Fibroblast of peridontal ligament (primary cell): ENCODE results near the gene MOSMO.
"Not testable (repeated sequence)": the region's sequence is repeated elsewhere in the genome, so short reads cannot be mapped to it uniquely, and the experiment has no call there.

Source experiments
- DNase-seq: peaks from one replicate; pipeline ENCODE4 v3.0.0-alpha.2; 2010; ENCODE audit errors: extremely low read depth

The MOSMO gene

DNA sequence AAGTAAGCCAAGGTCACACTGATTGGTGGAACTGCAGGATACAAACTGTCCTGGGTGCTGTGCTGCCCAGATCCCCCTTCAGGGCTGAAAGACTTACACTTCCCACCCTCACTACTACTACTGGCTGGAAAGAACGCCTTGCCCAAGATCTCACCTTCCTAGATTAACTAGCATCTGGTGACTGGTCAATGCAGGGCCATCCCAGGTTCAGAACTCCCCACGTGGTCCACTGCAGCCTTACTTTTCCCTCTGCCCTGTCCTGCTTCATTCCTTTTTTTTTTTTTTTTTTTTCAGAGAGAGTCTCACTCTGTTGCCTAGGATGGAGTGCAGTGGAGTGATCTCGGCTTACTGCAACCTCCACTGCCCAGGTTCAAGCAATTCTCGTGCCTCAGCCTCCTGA, 4.7 kb upstream of the MOSMO start:
- DNase-seq, result no peak

DNA sequence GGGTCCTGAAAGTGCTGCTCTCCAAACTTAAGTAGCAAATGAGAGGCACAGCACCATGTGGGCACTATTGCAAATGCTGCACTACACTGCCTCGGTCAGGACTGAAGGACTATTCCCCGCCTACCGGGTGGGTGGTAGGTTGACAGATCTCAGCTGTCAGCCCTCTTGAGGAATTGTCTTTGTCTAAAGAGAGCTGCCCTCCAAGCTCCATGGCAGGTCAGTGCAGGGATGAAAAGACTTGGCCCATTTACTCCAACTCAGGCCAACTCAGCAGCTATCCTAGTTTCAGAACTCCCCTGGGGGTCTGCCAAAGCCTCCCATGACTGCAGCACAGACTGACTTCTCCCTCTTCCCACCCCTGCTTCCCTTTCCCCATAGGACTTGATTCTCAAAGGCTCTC, 3.6 kb upstream of the MOSMO start:
- no peak for DNase-seq

GRCh38 chr16:22005746-22006145, 2.2 kb upstream of the MOSMO start:
- no peak for DNase-seq

GRCh38 chr16:22006636-22007035, 1.3 kb upstream of the MOSMO start:
- DNase-seq, result no peak

- DNase-seq, result no peak
Measured at GRCh38 chr16:22007159-22007508, 777 bp upstream of the MOSMO start.

- DNase-seq, result no peak
Measured at GRCh38 chr16:22008215-22009059, 526 bp downstream of the MOSMO start.

DNA sequence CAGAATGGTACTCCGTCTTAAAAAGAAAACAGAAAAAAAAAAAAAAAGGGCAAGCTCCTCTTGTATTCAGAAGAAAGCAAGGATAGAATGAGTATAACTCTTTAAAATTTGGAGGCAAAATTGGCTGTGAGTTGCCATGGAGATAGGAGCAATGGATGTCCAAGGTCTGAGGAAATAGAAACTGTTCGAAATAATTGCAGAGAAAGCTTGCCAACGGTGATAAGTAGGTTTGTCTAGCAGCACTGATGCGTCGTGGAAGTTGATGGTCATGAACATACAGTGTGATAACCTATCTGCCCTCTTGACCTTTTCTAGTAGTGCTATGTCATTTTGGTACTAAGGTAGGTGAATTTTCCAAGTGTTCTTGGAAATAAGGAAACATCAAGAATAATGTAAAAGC, 3.0 kb downstream of the MOSMO start:
- no peak for DNase-seq

DNA sequence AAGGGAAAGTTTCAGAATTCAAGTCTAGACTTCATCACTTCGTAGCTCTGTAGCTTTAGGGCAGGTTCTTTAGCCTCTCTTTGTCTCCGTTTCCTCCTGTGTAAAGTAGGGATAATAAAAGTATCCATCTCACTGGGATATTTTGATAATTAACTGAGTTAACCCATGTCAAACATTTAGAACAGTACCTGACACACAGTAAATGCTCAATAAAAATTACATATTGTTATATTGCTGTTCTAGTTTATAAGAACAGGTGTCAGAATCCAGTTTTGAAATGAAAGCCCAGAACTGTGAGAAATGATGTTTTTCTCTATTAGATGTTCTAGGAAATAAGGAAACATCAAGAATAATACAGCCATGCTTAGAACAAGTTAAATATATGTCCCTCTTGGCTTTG, 4.3 kb downstream of the MOSMO start:
- DNase-seq, result no peak

GRCh38 chr16:22013486-22013885, 5.6 kb downstream of the MOSMO start:
- no peak for DNase-seq

- no peak for DNase-seq
Measured at GRCh38 chr16:22014271-22014873, 6.5 kb downstream of the MOSMO start.

- DNase-seq, result no peak
Measured at GRCh38 chr16:22016927-22017326, 9.0 kb downstream of the MOSMO start.

DNA sequence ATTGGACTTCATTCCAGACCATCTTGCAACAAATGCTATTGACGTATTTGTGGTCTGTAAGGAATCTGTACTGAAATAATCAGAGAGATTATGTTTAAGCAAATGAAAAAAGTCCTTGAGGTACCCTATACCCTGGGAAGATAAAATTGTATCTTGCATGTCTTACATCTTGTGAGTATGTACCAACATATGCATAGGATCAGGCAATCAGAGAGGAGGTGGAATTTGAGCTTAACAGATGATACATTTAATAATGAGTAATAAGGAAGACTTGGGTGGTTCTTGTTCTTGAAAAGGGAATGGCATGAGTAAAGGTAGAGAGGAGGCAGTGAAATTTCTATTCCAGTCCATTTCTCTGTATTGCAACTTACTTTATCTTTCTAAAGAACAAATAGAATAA, 10.6 kb downstream of the MOSMO start:
- peak; percentile 30 for DNase-seq

DNA sequence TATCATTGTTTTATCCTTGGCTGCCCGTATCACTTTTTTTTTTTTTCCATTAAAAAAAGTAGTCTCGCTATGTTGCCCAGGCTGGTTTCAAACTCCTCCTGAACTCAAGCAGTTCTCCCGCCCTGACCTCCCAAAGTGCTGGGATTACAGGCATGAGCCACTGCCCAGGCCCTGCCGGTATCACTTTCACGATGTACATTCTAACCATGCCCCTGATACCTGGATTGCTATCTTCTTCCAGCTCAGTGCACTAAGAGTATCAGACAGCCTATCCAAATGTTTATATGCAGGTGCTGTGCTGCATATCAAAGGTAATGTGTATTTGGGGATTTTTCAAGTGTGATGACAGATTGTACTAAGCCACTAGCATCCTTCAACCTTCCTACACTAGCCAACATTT, 14.2 kb downstream of the MOSMO start:
- no peak for DNase-seq

DNA sequence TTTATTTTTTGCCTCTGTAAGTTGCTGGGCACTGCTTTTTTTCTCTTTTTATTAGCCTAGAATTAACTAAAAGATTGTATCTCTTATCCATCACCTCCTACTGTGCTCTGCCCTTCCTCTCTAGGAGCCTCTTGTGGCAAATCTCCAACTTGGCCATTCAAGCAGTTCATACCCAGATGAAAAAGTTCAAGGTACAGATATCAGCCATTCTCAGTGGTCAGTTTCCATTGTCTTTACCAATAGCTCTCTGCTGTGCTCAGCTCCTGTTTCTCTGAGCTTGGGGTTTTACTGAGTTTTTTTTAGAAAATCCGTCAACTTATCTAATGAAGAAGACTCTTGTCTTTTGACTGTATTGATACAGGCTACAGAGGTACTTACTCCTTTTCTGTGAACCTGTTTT, 15.6 kb downstream of the MOSMO start:
- DNase-seq, result no peak

- DNase-seq, result not testable (repeated sequence)
Measured at GRCh38 chr16:22024785-22025184, 16.9 kb downstream of the MOSMO start.

GRCh38 chr16:22027633-22028032, 19.7 kb downstream of the MOSMO start:
- peak; percentile 73 for DNase-seq

DNA sequence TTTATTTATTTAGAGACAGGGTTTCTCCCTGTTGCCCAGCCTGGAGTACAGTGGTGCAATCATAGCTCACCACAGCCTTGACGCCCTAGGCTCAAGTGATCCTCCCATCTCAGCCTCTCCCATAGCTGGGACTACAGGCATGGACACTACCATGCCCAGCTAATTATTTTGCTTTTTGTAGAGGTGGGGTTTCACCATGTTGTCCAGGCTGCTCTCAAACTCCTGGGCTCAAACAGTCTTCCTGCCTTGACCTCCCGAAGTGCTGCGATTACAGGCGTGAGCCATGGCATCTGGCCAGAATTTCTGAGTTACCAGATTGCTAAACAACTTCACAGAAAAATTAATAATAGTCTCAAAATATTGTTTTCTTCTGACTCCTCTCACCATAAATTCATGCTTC, 21.7 kb downstream of the MOSMO start:
- no peak for DNase-seq

DNA sequence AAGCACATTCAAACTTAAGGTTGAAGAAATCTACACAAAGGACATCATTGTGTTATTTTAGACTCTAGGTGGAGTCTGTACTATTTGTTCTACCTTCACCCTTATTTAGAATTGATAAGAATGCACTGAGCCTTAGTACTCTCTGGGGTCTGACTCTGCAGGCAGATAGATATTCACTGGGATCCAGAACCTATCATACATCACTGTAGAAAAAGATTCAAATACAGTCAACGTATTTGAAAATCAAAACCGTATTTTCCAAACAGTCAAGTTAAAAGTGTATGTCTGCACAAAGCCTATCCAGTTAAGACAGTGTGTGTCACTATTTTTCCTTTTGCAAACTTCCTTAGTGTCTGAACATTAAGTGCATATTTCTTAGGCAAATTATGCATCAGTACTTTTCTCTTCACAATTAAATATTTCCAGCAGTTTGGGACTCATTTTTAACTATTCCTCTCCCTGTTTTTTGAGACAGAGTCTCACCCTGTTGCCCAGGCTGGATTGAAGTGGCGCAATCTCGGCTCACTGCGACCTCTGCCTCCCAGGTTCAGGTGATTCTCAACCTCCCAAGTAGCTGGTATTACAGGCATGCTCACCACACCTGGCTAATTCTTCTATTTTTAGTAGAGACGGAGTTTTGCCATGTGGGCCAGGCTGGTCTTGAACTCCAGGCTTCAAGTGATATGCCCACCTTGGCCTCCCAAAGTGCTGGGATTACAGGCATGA, 22.3 kb downstream of the MOSMO start:
- DNase-seq, result no peak

- no peak for DNase-seq
Measured at GRCh38 chr16:22031483-22032083, 23.7 kb downstream of the MOSMO start.

GRCh38 chr16:22034503-22034902, 26.6 kb downstream of the MOSMO start:
- DNase-seq, result no peak

GRCh38 chr16:22035153-22035552, 27.2 kb downstream of the MOSMO start:
- no peak for DNase-seq

GRCh38 chr16:22043882-22044281, 36.0 kb downstream of the MOSMO start:
- DNase-seq, result not testable (repeated sequence)

GRCh38 chr16:22045888-22046287, 38.0 kb downstream of the MOSMO start:
- not testable (repeated sequence) for DNase-seq
